Left renal pelvis (tissue), 4 donors: ENCODE measurements around the gene CLSTN1. TPM values are rescaled to one million over a fixed set of nuclear protein-coding genes. Genes with fewer than 3 reads are reported as not detected.

ENCODE experiments used
- DNase-seq, 4 donors: peaks; one replicate each; pipeline ENCODE4 v3.0.0-alpha.2; 2013; ENCODE audit warnings: low read depth in 4 of 4, low spot score in 3 of 4
- polyA plus RNA-seq, 4 donors: library from polyadenylated mRNA; unstranded; fragments of 120-200 nt; gene quantifications; one replicate each; pipeline ENCODE4 v1.2.1, GENCODE V29; 2013; ENCODE audit not compliant: insufficient read length in 4 of 4

Gene CLSTN1
- polyA plus RNA-seq, 4 donors, result 137 to 159 (median 154) TPM

GRCh38 chr1:9690440-9691107, 133.2 kb downstream of the CLSTN1 start:
- DNase-seq, result no peak

DNA sequence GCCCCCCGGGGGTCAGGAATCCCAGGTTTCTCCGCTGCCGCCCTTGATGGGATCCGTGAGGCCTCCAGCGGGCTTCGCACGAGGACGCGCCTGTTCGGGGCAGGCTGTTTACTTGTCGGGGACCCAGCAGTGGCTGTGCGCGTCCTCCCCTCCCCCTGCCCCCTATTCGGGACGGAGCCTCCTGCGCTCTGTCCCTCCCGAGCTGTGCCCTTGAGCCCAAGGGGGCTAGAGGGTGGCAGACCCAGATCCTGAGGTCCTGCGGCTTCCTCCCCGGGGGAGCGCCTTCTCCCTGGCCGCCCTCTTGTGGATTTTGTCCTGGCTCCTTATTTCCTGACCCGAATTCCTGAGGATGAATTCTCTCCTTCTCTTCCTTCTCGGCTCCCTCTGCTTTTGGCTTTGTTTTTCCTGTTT, 133.8 kb downstream of the CLSTN1 start:
- DNase-seq, result no peak

DNA sequence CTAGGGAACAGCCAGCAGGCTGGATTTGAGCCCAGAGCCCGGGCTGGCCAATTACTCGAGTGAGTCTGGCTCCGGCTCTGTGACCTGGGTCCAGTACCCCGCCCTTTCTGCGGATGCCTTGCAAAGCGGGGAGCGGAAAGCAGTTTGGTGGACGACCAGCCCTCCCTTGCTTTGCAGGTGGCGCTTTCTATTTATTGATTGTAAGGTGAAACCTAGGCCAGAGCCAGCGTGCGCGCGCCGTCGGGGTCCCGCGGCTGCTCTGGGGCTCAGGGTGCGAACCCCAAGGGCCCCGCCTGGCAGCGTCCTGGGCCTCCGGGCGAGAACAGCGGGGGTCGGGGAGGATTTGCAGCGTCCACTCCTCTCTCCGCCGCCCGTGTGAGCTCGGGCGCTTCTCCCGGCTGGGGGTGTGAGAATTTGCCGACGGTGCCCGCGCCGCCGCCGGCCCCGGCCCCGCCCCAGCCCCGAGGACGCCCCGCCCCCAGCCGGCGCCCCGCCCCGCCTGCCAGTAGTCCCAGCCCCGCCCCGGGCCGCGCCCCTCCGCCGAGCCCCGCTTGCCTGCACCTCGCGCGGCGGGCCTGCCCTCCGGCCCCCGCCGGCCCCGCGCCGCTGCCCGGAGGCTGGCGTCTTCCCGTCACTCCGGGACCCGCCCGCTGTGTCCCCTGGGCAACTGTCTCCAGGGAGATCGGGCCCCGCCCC, 134.6 kb downstream of the CLSTN1 start:
- DNase-seq, result peak in 1 of 4 donors; percentile 12

GRCh38 chr1:9688599-9688998, 135.2 kb downstream of the CLSTN1 start:
- no peak for DNase-seq

- DNase-seq, result no peak
These were observed 135.7 kb downstream of the CLSTN1 start for GRCh38 chr1:9687874-9688582.

- peak in 1 of 4 donors; percentile 35 for DNase-seq
These were observed 136.5 kb downstream of the CLSTN1 start for GRCh38 chr1:9687120-9687873.

GRCh38 chr1:9684801-9685200, 139.0 kb downstream of the CLSTN1 start:
- DNase-seq, result no peak

GRCh38 chr1:9680828-9681227, 142.9 kb downstream of the CLSTN1 start:
- DNase-seq, result no peak

- DNase-seq, result no peak
These were observed 143.7 kb downstream of the CLSTN1 start for GRCh38 chr1:9680091-9680490.

Other genes with a start within 250 kb of the CLSTN1 start
- gene TMEM201, start 235.1 kb downstream of the CLSTN1 start, polyA plus RNA-seq, result 10 to 100 TPM; 14.2 to 22.9 (median 15.6) TPM
- gene PIK3CD, start 172.2 kb downstream of the CLSTN1 start, polyA plus RNA-seq, result 1 to 10 TPM; 3.6 to 8.9 (median 6.0) TPM
- 10 to 100 TPM; 30.9 to 35.2 (median 32.6) TPM for gene CTNNBIP1, start 86.3 kb upstream of the CLSTN1 start, polyA plus RNA-seq
- gene LZIC, start 119.4 kb upstream of the CLSTN1 start, polyA plus RNA-seq, result 10 to 100 TPM; 60.8 to 78.0 (median 71.9) TPM
- gene NMNAT1, start 119.5 kb upstream of the CLSTN1 start, polyA plus RNA-seq, result 10 to 100 TPM; 14.3 to 24.9 (median 18.1) TPM
- gene RBP7, start 173.3 kb upstream of the CLSTN1 start, polyA plus RNA-seq, result 10 to 100 TPM; 17.0 to 40.0 (median 21.4) TPM
- 10 to 100 TPM; 45.2 to 54.5 (median 52.3) TPM for gene UBE4B, start 209.0 kb upstream of the CLSTN1 start, polyA plus RNA-seq